Left lobe of liver (tissue), 2 donors: ENCODE measurements around the gene DYRK3. TPM values are rescaled to one million over a fixed set of nuclear protein-coding genes. Genes with fewer than 3 reads are reported as not detected.

Source experiments
- ATAC-seq: fragments of 200-7000 bp; cut with Tn5 transposase; one replicate; pipeline ENCODE4 v1.9.1; 2020; ENCODE audit warnings: mild to moderate bottlenecking, moderate library complexity
- DNase-seq: peaks from one replicate; pipeline ENCODE4 v3.0.0-alpha.2; 2020; ENCODE audit warnings: low spot score
- total RNA-seq: library from RNA; stranded (reverse); gene quantifications from one replicate; pipeline ENCODE4 v1.2.1, GENCODE V29; 2021
- donor health status: DM: no; HTN: no; CAD: no; lungs with moderate emphysema.
- donor health status: DM: no; HTN: yes; CAD: no.

DYRK3 gene
- total RNA-seq, 1 donor from 2014 or later, result 4.4 TPM

DNA sequence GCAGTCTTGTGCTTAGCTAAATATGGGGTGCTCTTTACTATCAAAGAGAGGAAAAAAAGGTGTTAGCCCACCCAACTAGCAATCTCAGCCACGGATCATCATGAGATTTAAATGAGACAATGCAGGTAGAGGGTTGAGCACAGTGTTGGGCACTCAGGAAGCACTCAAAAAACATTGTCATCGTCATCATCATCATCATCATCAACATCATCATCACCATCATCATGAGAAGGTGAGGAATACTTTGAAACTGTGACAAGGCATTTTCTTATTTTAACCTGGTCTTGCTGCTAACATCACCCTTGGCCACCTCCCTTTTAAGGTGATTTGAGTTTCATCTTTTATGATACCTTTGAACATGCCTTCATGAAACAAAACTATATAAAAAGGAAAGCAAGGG is 46.0 kb downstream of the DYRK3 start:
- DNase-seq, result no peak
- ATAC-seq, result no peak

DNA sequence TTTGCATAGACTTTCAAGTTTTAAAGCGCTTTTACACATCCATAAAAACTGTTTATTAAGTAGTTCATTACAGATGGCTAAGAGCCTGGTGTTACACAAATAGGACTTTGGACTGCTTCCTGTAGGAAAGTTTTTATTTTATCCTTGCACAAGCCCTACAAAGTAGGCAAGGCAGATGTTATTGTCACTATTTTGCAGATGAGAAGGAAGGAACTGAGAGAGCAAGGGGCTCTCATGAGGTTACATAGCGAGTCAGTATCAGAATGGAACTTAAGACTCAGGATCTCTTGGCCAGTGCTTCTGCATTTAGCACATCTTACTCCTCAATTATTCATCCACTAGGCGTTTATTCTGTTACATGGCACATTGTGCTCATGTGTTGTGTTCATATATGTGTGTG is 46.8 kb downstream of the DYRK3 start:
- ATAC-seq (peak; percentile 24), DNase-seq (no peak)

DNA sequence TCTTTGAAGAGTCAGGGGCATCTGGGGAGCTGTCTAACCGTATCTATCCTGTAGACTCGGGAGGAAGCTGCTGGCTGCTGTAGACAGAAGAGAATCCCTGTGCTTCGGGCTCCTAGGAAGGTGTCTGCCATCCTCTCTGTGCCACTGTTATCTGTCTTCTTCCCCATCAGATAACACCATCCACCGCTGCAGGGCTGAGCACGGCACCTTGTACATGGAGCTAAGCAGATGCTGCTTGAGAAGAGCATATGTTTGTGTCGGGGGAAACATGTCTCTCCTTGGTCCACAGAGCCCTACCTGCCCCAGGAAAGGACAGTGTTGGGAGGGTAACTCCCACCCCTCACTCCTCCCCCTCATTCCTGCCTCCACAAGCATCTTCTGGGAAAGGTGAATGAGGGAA is 48.0 kb downstream of the DYRK3 start:
- no peak for DNase-seq
- no peak for ATAC-seq

DNA sequence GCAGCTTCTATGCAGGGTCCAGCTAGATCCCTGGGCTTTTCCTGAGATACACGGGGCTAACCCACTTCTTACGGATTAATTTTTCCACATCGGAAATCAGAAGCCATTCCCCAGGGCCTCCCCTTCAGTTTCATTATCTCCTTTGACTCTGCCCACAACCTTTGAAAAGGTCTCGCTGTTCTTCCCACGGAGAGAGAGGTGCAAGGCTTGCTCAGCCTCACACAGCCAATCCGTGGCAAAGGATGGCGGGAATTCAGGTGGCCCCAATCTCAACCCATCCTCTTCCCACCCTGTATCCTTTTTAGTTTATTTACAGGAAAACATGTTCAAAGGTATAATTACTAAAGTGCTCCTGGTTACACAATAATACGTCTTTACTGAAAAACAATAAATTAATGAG is 48.7 kb downstream of the DYRK3 start:
- no peak for ATAC-seq
- DNase-seq, result no peak

DNA sequence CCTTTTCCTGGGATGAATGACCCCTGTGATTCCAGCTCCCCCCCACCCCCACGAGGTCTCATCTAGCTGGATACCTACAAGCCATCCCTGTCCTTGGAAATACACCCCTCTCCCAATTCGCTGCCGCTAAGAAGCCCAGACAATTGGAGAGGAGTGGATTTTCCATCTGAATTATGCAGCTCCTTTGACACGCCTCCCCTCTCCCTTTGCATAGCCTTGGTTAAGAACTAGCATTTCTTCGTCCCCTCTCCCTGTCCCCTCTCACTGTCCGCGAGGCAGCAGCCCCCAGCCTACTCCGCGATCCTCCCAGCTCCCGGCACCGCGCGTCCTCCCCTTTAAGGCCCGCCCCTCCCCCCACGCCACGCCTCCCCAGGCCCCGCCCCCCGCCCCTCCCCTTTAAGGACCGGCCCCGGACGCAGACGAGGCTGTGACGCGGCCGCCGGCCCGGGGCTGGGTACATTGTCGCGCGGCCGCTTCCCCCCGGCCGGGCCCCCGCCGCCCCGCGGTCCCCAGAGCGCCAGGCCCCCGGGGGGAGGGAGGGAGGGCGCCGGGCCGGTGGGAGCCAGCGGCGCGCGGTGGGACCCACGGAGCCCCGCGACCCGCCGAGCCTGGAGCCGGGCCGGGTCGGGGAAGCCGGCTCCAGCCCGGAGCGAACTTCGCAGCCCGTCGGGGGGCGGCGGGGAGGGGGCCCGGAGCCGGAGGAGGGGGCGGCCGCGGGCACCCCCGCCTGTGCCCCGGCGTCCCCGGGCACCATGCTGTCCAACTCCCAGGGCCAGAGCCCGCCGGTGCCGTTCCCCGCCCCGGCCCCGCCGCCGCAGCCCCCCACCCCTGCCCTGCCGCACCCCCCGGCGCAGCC is 49.4 kb downstream of the DYRK3 start, which contains the start of gene MAPKAPK2:
TSS of gene MAPKAPK2 (plus strand) at position 428 of the 856 bp plus-strand sequence. CDS start at position 753, 325 bp downstream.
- peak; percentile 83 for DNase-seq
- ATAC-seq, result peak; percentile 83

DNA sequence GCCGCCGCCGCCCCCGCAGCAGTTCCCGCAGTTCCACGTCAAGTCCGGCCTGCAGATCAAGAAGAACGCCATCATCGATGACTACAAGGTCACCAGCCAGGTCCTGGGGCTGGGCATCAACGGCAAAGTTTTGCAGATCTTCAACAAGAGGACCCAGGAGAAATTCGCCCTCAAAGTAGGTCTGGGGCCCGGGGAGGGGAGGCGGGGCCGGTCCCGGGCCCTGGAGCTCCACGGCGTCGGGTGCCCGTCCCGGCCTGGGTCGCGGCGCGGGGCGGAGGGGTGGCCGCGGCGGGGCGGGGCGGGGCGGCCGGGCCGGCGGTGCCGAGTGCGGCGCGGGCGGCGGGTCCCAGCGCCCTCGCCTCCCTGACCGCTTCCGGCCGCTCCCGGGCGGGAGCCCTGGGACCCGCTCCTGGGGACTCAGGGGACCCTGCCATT is 50.0 kb downstream of the DYRK3 start:
- DNase-seq, result no peak
- ATAC-seq, result peak; percentile 59

DNA sequence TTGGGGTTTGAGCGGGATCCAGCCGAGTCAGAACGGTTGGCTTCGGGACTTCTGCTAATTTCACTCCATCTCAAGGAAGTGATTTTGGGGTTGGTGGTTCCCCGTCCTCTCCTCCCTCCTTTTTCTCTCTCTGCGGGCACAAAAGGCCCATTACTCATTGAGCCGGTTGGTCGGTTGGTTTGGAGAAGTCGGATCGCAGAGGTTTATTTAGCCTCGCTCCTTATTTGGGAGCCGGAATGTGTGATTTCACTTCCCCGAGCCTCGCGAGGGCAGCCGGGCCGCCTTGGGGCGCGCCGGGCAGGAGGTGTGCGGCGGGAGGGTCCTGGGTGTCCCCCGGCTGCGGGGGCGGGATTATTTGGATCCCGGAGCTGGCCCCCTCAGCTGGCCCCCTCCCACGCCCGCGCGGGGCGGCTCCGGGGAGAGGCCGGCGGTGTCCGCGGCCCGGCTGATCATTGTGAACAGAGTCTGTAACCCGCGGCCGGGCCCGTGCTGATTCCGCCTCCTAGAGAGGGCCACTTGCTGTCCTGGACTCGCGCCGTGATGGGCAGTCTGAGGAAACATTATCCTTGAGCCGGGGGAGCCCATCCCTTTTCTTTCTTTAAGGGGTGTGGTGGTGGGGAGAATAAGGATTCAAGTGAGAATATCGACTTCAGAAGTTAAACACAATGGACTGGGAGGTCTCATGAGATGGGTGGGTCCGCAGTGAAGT is 50.6 kb downstream of the DYRK3 start:
- ATAC-seq (peak; percentile 41), DNase-seq (peak; percentile 62)

DNA sequence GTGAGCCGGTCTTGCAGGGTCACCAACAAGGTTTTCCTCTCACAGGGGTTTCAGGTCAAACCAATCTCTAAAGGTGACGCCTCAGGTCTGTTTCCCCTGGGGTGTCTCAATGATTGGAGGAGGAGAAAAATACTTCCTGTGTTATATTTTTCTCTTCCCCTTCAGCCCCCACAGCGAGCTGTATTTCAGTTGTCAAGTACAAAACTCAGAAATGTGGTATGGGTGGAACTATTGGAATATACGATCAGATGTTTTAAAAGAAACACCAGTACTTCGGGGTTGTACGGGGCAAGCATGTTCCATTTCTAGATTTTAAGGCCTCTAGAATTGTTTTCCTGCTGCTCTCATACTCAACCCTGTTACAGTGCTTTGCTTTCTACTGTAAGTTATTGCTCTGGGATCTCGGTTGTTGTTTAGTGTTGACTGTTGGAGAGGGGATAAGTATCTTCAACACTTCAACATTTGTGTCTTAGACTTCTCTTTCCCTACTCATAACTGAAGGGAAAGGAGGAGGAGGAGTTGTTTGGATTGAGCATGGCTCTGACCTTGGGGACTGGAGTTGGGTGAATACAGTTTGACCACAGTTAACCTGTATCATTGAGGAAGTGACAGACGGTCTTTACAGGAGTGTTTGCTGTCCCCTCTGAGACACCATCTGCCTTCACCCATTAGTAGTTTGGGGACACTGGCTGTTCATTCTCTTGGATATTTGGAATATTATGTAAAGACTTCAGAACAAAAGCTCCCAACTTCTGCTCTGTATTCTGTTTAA is 51.3 kb downstream of the DYRK3 start:
- DNase-seq (no peak), ATAC-seq (no peak)

DNA sequence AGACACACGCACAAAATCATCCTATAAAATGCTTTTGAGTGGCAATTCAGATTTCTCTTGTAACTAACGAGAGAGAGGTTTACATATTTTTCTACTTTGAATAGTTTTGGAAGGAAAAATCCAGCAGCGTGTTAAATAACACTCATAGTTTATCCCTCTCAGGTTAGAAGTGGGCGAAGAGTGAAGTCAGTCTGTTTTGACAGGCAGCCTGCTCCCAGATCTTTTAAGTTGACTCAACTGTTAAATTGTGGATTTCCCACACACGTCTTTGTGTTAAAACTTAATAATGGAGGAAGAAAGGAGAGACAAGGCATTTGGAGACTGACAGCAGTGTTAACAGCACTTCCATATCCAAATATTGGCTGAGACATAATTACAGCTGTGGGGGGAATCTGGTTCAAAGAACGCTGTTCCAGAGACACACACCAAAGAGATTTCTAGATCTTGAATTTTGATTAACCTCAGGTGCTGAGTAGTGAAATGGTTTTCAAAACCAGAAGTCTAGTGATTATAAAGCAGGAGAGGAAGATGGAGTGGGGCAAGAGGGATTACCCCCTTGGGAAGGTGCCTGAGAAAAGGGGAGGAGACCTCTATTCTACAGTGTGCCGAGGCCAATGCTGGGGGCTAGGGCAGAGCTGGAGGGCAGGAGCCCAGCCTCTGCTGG is 52.0 kb downstream of the DYRK3 start:
- DNase-seq (no peak), ATAC-seq (no peak)

DNA sequence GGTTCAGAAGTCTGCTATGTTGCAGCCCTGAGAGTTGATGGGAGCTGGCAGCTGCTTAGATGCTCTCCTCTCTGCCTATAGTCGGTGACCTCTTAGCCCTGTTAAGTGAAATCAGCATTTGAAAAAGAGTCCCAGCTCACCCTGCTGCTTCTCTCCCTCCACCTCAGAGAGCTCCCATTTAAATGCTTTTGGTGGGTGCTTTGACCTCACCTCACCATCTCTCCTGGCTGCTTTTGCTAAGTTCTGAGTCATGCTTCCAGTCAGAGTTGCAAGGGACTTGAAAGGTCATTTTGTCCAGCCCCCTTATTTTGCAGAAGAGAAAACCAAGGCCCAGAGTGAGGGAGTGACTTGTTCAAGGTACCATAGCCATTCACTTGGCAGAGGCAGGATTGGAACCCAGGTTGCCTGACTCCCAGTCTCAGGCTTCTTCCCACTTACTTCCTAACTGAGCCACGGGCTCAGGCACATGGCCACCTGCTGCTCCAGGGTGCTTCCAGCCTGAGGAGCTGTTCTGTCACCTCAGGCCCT is 52.6 kb downstream of the DYRK3 start:
- ATAC-seq (no peak), DNase-seq (no peak)

DNA sequence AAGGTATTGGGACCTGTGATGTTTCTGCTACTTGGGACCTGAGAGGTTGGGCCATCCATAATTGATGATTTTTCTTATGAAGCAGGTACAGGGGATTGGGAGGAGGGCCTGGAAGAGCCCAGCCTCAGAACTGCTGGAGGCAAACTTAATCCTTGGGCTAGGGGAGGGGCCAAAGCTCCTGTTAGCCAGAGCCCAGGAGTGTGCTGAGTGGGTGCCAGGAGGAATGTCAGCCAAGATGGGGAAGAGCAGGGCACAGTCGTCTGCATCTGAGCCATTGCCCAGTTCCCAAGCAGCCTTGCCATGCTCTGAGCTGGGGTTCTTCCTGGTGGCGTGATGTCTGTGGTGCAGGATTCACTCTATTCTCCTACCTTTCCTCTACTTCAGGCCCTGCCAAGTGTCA is 55.2 kb downstream of the DYRK3 start:
- ATAC-seq, result peak; percentile 56
- peak; percentile 86 for DNase-seq

DNA sequence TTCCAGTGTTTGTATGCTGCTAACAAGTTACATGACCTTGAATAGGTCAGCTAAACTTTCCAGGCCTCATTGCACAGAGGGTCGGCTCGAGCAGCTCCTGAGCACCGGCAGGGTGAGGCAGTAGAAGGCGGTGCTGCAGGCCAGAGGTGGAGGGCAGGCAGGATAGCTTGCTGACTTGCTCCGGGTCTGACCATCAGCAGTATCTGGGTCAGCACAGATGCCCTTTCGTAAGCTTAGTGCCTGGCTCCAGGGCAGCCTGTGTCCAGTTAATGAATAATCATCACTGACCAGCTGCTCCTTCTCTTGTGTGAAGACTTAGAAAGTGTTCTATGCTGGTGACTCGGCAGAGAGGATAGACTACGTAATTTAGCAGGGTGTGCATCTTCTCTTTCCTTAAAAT is 56.3 kb downstream of the DYRK3 start:
- DNase-seq, result peak; percentile 88
- peak; percentile 78 for ATAC-seq

DNA sequence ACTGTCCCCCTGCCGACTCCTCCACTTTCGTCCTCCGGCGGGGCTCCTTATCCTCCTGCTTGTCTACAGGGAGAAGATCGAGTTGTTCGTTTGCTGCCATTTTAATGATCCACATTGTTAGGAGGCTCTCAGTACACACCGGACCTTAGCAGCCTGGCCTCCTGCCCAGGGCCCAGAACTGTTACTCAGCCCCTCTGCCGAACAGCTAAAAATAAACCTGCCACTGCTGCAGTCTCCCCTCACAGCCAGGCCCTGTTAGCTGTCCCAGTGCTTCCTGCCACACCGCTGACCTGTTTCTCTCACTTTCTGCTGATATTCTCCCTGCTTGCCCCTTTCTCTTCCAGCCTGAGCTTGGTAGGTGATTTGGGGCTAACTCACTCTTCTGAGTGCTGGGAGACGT is 57.7 kb downstream of the DYRK3 start:
- DNase-seq (peak; percentile 77), ATAC-seq (peak; percentile 49)

DNA sequence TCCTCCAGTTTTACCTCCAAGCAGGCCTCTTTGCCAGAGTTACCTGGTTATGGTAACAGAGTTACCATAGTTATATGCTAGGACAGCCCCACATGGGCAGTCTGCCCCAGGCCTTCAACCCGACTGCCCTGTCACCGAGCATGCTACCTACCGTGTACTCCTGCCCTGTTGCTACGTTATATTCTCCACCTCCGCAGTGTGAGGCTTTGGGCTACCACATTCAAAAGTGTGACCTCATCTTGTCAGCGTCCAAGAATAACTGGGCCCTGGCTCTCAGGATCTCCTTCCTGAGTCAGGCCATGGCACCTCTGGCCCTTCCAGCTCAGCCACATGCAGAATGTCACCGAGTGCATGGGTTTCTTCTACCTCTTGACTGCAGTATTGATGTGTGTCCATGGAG is 58.3 kb downstream of the DYRK3 start:
- DNase-seq, result peak; percentile 79
- ATAC-seq, result peak; percentile 64

DNA sequence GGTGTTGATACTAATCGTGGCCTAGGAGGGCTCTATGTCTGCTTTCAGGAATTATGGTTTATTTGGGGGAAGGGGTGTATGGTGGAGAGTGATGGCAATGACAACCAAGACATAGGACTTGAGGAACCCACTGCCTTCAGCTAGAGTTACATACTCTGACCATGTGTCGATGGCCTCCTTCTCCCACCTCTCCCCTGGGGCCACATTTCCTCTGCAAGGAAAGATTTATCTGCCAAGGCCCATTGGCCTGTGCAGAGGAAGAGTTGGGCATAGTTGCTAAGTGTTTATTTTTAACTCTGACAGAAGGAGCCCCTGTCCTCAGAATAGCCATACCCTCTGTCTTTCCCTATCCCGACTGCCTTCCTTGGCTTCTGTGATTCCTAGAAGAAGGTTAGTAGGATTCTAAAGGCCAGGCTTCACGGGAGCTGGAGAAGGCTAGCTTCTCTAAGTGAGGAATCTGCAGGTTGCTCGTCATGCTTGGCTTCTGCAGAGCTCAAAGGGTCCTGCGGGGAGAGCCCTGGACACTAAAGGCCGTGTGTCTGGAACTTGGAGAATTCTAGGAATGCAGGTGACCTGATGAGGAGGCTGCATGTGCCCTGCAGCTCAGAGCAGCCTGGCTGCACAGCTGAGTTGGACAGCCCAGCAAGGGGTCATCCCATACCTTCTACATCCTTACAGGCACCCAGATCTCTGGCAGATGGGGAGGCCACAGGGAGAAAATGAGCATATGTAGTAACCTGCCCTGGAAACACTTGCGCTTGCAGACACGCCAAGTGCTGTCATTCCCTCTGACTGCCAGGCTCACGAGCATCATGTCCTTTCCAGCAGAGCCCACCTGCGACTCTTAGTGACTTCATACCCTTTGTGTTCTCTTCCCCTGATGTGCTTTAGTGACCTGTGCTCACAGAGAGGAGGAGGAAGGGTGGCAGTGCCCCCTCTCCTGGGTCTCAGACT is 59.1 kb downstream of the DYRK3 start:
- DNase-seq (no peak), ATAC-seq (no peak)

DNA sequence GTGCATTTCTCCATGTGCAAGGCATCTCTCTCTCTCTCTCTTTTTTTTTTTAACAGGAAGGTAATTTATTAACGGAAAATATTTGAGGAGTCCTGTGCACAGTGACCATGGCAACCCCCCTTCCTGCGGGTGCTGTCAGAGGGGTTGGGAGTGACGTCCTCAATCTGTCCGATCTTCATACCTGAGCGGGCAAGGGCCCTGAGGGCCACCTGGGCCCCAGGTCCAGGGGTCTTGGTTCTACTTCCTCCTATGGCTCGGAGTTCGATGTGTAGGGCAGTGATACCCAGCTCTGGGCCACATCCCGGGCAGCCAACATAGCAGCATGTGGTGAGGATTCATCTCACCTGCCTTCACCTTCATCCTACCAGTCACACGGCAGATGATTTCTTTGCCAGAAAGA is 60.4 kb downstream of the DYRK3 start:
- ATAC-seq (no peak), DNase-seq (no peak)

DNA sequence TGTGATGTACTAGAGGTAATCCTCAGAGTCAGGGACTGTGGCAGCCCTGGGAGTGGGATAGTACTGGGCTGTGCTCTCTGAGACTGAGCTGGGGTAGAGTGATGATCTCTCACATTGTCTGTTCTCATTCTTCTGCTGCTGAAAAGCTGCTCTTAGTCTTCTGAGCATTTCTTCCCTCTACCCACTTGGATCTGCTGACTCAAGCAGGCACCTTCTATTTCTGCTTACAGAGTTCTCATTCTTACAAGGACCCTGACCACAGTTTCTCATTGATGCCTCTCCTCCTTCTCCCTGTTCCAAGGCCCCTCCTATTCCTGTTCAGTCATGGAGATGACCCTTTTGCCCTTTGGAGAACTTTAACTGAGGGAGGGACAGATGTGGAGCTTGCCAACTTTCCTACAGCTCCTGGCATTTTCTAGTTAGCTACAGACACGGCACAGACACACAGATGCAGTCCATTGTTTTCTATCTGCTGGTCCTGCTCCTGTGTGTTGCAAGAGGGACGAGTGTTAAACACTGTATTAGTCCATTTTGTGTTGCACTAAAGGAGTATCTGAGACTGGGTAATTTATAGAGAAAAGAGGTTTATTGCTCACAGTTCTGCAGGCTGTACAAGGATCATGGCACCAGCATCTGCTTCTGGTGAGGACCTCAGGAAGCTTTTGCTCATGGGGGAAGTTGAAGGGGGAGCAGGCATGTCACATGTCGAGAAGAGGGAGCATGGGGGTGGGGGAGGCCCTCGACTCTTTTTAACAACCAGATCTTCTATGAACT is 61.7 kb downstream of the DYRK3 start:
- DNase-seq (no peak), ATAC-seq (peak; percentile 44)

DNA sequence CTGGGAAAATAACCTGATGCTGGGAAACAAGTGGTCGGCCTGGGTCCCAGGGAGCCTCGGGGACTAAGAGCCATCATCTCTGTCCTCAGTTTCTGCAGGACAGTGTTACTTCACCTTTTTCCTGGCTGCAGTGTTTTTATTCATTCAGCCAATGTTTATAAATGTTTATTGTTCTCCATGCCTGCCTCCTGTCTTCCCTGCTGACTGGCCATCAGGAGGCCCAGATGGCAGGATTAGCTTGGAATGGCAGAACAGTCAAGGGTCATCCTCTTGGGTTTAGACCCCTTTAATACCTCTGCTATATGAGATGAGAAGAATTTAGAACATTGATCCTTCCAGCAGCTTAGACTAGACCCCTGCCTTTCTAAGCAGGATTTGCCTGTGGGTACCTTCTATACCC is 62.7 kb downstream of the DYRK3 start:
- DNase-seq, result no peak
- ATAC-seq, result no peak
